ENCODE results near the gene LIPG. TPM values are rescaled to one million over a fixed set of nuclear protein-coding genes. Genes with fewer than 3 reads are reported as not detected.

The LIPG gene
- total RNA-seq, 2 donors from 2014 or later, result 0.51 to 0.93 TPM

DNA sequence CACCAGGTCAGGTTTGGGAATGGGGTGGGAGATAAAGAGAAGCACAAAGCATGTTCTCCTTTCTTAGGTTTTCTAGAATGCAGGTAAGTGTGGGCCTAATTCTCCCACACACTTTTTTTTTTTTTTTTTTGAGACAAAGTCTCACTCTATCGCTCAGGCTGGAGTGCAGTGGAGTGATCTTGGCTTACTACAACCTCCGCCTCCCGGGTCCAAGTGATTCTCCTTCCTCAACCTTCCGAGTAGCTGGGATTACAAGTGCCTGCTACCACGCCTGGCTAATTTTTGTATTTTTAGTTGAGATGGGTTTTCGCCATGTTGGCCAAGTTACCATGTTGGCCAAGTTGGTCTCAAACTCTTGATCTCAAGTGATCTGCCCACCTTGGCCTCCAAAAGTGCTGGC, 26.3 kb downstream of the LIPG start:
- no peak overlapping the region for H3K27ac ChIP-seq
- H3K4me3 ChIP-seq, result no peak overlapping the region
- TF ChIP-seq, protein P1, sequence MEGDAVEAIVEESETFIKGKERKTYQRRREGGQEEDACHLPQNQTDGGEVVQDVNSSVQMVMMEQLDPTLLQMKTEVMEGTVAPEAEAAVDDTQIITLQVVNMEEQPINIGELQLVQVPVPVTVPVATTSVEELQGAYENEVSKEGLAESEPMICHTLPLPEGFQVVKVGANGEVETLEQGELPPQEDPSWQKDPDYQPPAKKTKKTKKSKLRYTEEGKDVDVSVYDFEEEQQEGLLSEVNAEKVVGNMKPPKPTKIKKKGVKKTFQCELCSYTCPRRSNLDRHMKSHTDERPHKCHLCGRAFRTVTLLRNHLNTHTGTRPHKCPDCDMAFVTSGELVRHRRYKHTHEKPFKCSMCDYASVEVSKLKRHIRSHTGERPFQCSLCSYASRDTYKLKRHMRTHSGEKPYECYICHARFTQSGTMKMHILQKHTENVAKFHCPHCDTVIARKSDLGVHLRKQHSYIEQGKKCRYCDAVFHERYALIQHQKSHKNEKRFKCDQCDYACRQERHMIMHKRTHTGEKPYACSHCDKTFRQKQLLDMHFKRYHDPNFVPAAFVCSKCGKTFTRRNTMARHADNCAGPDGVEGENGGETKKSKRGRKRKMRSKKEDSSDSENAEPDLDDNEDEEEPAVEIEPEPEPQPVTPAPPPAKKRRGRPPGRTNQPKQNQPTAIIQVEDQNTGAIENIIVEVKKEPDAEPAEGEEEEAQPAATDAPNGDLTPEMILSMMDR (IDR thresholded peaks at IDR 0.05), result no peak
- H3K9me3 ChIP-seq, result no peaks in the 10 kb centered on the region
- no peaks in the 10 kb centered on the region for H3K4me1 ChIP-seq
- no peak for DNase-seq (ENCODE audit: low spot score)
- H3K36me3 ChIP-seq, result no peaks in the 10 kb centered on the region
- H3K27me3 ChIP-seq, result no peaks in the 10 kb centered on the region

DNA sequence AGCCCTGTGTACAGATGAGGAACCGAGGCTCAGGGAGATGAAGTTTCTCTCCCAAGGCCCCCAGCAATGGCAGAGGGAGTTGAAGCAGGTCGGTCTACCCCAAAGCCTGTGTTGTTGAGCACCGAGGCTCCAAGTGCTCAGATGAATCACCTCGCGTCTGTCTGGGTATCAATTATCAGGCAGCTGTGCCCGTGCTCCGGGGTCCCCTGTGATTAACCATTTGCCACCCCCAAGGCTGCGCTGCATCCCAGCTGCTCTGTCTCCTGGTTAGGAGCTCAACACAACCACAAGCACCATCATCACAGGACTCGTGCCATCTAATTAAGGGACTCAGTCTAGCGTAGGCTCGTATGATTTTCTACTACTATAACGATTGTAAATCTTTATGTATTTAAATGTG, 27.1 kb downstream of the LIPG start:
- Histone ChIP-seq H3K36me3 (no peaks in the 10 kb centered on the region), H3K4me1 (no peaks in the 10 kb centered on the region), H3K27me3 (no peaks in the 10 kb centered on the region), H3K4me3 (no peak overlapping the region), H3K9me3 (no peaks in the 10 kb centered on the region), H3K27ac (no peak overlapping the region)
- no peak for DNase-seq (ENCODE audit: low spot score)
- TF ChIP-seq, protein P1 (IDR thresholded peaks at IDR 0.05), result no peak

DNA sequence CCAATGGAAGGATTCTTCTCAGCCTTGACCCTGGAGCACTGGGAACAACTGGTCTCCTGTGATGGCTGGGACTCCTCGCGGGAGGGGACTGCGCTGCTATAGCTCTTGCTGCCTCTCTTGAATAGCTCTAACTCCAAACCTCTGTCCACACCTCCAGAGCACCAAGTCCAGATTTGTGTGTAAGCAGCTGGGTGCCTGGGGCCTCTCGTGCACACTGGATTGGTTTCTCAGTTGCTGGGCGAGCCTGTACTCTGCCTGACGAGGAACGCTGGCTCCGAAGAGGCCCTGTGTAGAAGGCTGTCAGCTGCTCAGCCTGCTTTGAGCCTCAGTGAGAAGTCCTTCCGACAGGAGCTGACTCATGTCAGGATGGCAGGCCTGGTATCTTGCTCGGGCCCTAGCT, 28.8 kb downstream of the LIPG start:
- H3K27ac ChIP-seq, result no peak overlapping the region
- TF ChIP-seq, protein P1 (IDR thresholded peaks at IDR 0.05), result no peak
- no peak for DNase-seq (ENCODE audit: low spot score)
- no peaks in the 10 kb centered on the region for H3K9me3 ChIP-seq
- no peak overlapping the region for H3K4me3 ChIP-seq
- H3K4me1 ChIP-seq, result no peaks in the 10 kb centered on the region
- H3K36me3 ChIP-seq, result no peaks in the 10 kb centered on the region
- H3K27me3 ChIP-seq, result no peaks in the 10 kb centered on the region

DNA sequence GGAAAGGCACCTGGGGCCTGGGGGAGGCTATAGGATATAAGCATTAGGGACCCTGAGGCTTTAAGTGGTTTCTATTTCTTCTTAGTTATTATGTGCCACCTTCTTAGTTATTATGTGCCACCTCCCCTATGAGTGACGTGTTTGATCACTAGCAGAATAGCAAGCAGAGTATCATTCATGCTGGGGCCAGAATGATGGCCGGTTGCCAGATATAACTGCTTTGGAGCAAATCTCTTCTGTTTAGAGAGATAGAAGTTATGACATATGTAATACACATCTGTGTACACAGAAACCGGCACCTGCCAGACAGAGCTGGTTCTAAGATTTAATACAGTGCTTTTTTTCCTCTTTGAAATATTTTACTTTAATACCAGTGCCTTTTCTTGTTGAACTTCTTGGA, 29.4 kb downstream of the LIPG start:
- no peak overlapping the region for H3K4me3 ChIP-seq
- no peaks in the 10 kb centered on the region for H3K27me3 ChIP-seq
- DNase-seq (ENCODE audit: low spot score), result no peak
- H3K9me3 ChIP-seq, result no peaks in the 10 kb centered on the region
- H3K36me3 ChIP-seq, result no peaks in the 10 kb centered on the region
- TF ChIP-seq, protein P1 (IDR thresholded peaks at IDR 0.05), result no peak
- H3K4me1 ChIP-seq, result no peaks in the 10 kb centered on the region
- H3K27ac ChIP-seq, result no peak overlapping the region

DNA sequence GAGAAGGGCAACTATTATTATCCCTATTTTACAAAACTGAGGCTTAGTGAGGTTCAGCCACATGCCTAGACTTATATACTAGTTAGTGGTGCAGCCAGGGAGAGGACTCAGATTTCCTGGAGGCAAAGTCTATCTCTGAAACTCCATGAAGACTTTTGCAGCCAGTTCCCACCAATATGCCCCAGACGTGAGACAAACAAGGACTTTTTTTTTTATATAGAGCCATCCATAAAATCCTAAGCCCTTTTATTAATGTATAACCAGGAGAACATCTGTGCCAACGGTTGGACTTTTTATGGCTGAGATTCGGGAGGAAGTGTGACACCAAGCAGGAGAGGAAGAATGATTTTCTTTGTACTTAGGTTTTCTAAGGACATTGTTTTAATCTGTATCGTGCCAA, 29.9 kb downstream of the LIPG start:
- DNase-seq (ENCODE audit: low spot score), result no peak
- no peaks in the 10 kb centered on the region for H3K4me1 ChIP-seq
- H3K36me3 ChIP-seq, result no peaks in the 10 kb centered on the region
- no peak overlapping the region for H3K4me3 ChIP-seq
- H3K27me3 ChIP-seq, result no peaks in the 10 kb centered on the region
- no peak overlapping the region for H3K27ac ChIP-seq
- H3K9me3 ChIP-seq, result no peaks in the 10 kb centered on the region
- TF ChIP-seq, protein P1 (IDR thresholded peaks at IDR 0.05), result no peak

DNA sequence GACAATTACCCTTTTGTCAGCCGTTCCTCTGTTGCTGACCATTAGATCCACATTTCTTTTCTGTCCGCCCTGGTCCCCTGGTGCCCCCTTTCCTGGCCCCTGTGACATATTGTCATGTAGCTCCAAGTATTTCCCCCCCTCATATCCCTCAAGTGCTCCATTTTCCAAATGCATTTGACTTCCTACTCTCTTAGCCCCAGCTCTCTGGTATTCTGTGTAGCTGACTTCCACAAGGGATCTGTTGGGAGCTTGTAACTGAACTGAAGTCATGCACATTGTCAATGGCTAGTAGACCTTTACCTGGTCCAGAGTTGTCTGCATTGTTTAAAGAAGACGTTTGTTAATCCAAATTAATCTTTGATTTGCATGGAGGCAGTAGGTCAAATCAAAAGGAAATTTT, 34.8 kb downstream of the LIPG start:
- DNase-seq (ENCODE audit: low spot score), result no peak
- TF ChIP-seq, protein P1 (IDR thresholded peaks at IDR 0.05), result no peak
- no peaks in the 10 kb centered on the region for H3K27me3 ChIP-seq

More for the DNA sequence above, 34.8 kb downstream of the LIPG start:
- Histone ChIP-seq H3K36me3 (no peaks in the 10 kb centered on the region), H3K27ac (no peak overlapping the region), H3K4me1 (no peaks in the 10 kb centered on the region), H3K9me3 (no peaks in the 10 kb centered on the region), H3K4me3 (no peak overlapping the region)
